AG04450 (cell line): ENCODE measurements around the gene NEK7. TPM values are rescaled to one million over a fixed set of nuclear protein-coding genes. Genes with fewer than 3 reads are reported as not detected.

ENCODE experiments used
- CTCF ChIA-PET: fragments of 300-600, 350-600 bp; formaldehyde crosslinking; extraction: SDS; loops from one replicate; lab custom pipeline; 2022; ENCODE audit warnings: antibody characterized with exemption, inconsistent platforms; lab: Charles Lee
- POLR2A ChIA-PET: fragments of 350-600 bp; formaldehyde crosslinking; extraction: SDS; loops from one replicate; lab custom pipeline; 2021; ENCODE audit warnings: antibody characterized with exemption, inconsistent platforms; lab: Yijun Ruan, JAX
- DNase-seq: peaks from one replicate; pipeline ENCODE4 v3.0.0-alpha.2; 2011; ENCODE audit warnings: low read depth, low spot score
- H3K27ac ChIP-seq: one replicate; pipeline ENCODE4 v1.5.1; 2012; ENCODE audit warnings: low read depth, low read length, control low read depth
- H3K27me3 ChIP-seq: one replicate; pipeline ENCODE4 v1.6.0; 2012; ENCODE audit warnings: low read length; ENCODE audit not compliant: control insufficient read depth, insufficient read depth
- H3K4me3 ChIP-seq: 2 replicates; pipeline ENCODE4 v1.5.1; 2011; ENCODE audit warnings: mild to moderate bottlenecking, low read depth, low read length, control low read depth
- H3K9me3 ChIP-seq: 2 replicates; pipeline ENCODE4 v1.5.1; 2012; ENCODE audit warnings: low read length; ENCODE audit not compliant: control insufficient read depth, insufficient read depth
- CTCF ChIP-seq: IDR thresholded peaks from 2 replicates; pipeline ENCODE4 v1.5.1; 2011; ENCODE audit warnings: low read depth, low read length, control low read depth, inconsistent platforms
- polyA plus RNA-seq: library from polyadenylated mRNA; depleted of rRNA; stranded (reverse); fragments of >200 nt; gene quantifications from 2 replicates; pipeline ENCODE4 v1.2.3, GENCODE V29; 2011

NEK7 gene
- polyA plus RNA-seq, 1 experiment, result 147 TPM

GRCh38 chr1:198241553-198241952 lies 84.8 kb downstream of the NEK7 start:
- H3K9me3 ChIP-seq, result no peaks in the 10 kb centered on the region; the same call in 1 of the 2 replicates
- CTCF ChIA-PET, result no interaction called here
- no peak for TF ChIP-seq CTCF
- H3K27ac ChIP-seq, result no peak overlapping the region
- H3K4me3 ChIP-seq, result no peak overlapping the region
- POLR2A ChIA-PET, result no interaction called here
- no peak for DNase-seq
- no peaks in the 10 kb centered on the region for H3K27me3 ChIP-seq

GRCh38 chr1:198244772-198245171 lies 88.0 kb downstream of the NEK7 start:
- POLR2A ChIA-PET, result no interaction called here
- TF ChIP-seq CTCF, result no peak
- Histone ChIP-seq H3K27me3 (no peaks in the 10 kb centered on the region), H3K9me3 (no peaks in the 10 kb centered on the region), H3K27ac (no peak overlapping the region), H3K4me3 (no peak overlapping the region)
- CTCF ChIA-PET, result no interaction called here
- no peak for DNase-seq

GRCh38 chr1:198245379-198245778 lies 88.6 kb downstream of the NEK7 start:
- CTCF ChIA-PET, result interaction anchor here (0.6 kb wide), 1 partner anchor 26 kb away, joined by 4 read pairs; no protein-coding TSS in a partner anchor
- Histone ChIP-seq H3K4me3 (no peak overlapping the region), H3K27me3 (no peaks in the 10 kb centered on the region), H3K9me3 (no peaks in the 10 kb centered on the region), H3K27ac (no peak overlapping the region)
- TF ChIP-seq CTCF, result no peak
- DNase-seq, result no peak
- POLR2A ChIA-PET, result no interaction called here

GRCh38 chr1:198246337-198246736 lies 89.5 kb downstream of the NEK7 start:
- CTCF ChIA-PET, result no interaction called here
- Histone ChIP-seq H3K4me3 (no peak overlapping the region), H3K27ac (no peak overlapping the region), H3K9me3 (no peaks in the 10 kb centered on the region), H3K27me3 (no peaks in the 10 kb centered on the region)
- POLR2A ChIA-PET, result no interaction called here
- no peak for TF ChIP-seq CTCF
- no peak for DNase-seq

- ChIA-PET CTCF (no interaction called here), POLR2A (no interaction called here)
- Histone ChIP-seq H3K27ac (no peak overlapping the region), H3K4me3 (no peak overlapping the region), H3K9me3 (no peaks in the 10 kb centered on the region), H3K27me3 (no peaks in the 10 kb centered on the region)
- no peak for TF ChIP-seq CTCF
- DNase-seq, result no peak
Measured at GRCh38 chr1:198253259-198253658, 96.5 kb downstream of the NEK7 start.
